Panc1 (cell line): ENCODE measurements around the gene VPS45. TPM values are rescaled to one million over a fixed set of nuclear protein-coding genes. Genes with fewer than 3 reads are reported as not detected.

Source experiments
- ATAC-seq: fragments of 200-7000 bp; cut with Tn5 transposase; 2 replicates; pipeline ENCODE4 v1.9.1; 2020; ENCODE audit warnings: mild to moderate bottlenecking, moderate library complexity
- BruUV-seq: library from RNA; stranded (reverse); fragments of 400-500 nt; replicated peaks from 2 replicates; lab custom pipeline; 2021; lab: Mats Ljungman, UMichigan
- CTCF ChIA-PET: fragments of 300-600 bp; sonication (Branson Sonifier 250); formaldehyde crosslinking; loops from one replicate; lab custom pipeline; 2022; ENCODE audit warnings: antibody characterized with exemption; lab: Charles Lee
- POLR2A ChIA-PET: fragments of 300-600 bp; sonication (Branson Sonifier 250); formaldehyde crosslinking; loops from one replicate; lab custom pipeline; 2022; ENCODE audit warnings: antibody characterized with exemption; lab: Charles Lee
- DNase-seq: peaks from one replicate; pipeline ENCODE4 v3.0.0-alpha.2; 2010; ENCODE audit warnings: low read depth, low spot score
- H3K27ac ChIP-seq: 2 replicates; pipeline ENCODE4 v1.5.1; 2011; ENCODE audit warnings: mild to moderate bottlenecking, low read length, inconsistent platforms
- H3K27me3 ChIP-seq: fragments of 200-500 bp; sonication (Bioruptor generic); 2 replicates; pipeline ENCODE4 v1.6.0; 2014; ENCODE audit warnings: low read length, inconsistent platforms; ENCODE audit not compliant: control insufficient read depth, insufficient read depth
- H3K36me3 ChIP-seq: fragments of 200-500 bp; sonication (Bioruptor generic); 2 replicates; pipeline ENCODE4 v1.5.1; 2014; ENCODE audit warnings: inconsistent platforms, mild to moderate bottlenecking, low read length, moderate library complexity; ENCODE audit not compliant: control insufficient read depth, insufficient read depth
- H3K4me1 ChIP-seq: 2 replicates; pipeline ENCODE4 v1.5.1; 2011; ENCODE audit warnings: inconsistent platforms, mild to moderate bottlenecking, low read length, moderate library complexity; ENCODE audit not compliant: control insufficient read depth, insufficient read depth
- H3K4me3 ChIP-seq, 2 experiments: 2 replicates each; pipeline ENCODE4 v1.5.1; 2011 to 2012; ENCODE audit warnings: low read depth in 2 of 2, low read length in 2 of 2, mild to moderate bottlenecking in 2 of 2, inconsistent platforms in 1 of 2, moderate library complexity in 1 of 2
- H3K9me3 ChIP-seq: fragments of 200-500 bp; sonication (Bioruptor generic); 2 replicates; pipeline ENCODE4 v1.5.1; 2014; ENCODE audit warnings: low read depth, mild to moderate bottlenecking, inconsistent platforms, low read length, moderate library complexity; ENCODE audit not compliant: control insufficient read depth, insufficient read depth
- CTCF ChIP-seq: fragments of 450-650 bp; IDR thresholded peaks from 2 replicates; pipeline ENCODE4 v1.5.1; 2017; ENCODE audit warnings: mild to moderate bottlenecking
- POLR2AphosphoS5 ChIP-seq: IDR thresholded peaks from 2 replicates; pipeline ENCODE4 v1.6.1; 2012; ENCODE audit warnings: mild to moderate bottlenecking, low read depth, low read length, moderate library complexity
- REST ChIP-seq, 2 experiments: IDR thresholded peaks; 2 replicates each; pipeline ENCODE4 v1.6.1; 2011 to 2012; ENCODE audit warnings: low read depth in 2 of 2, control low read depth in 1 of 2, low read length in 1 of 2, mild to moderate bottlenecking in 1 of 2, moderate library complexity in 1 of 2; ENCODE audit not compliant: insufficient read depth in 1 of 2
- SIN3A ChIP-seq: IDR thresholded peaks from 2 replicates; pipeline ENCODE4 v1.6.1; 2012; ENCODE audit warnings: low read depth, mild to moderate bottlenecking, low read length, moderate library complexity, borderline replicate concordance; ENCODE audit not compliant: insufficient read depth
- TCF7L2 ChIP-seq: IDR thresholded peaks from 2 replicates; pipeline ENCODE4 v1.6.1; 2011; ENCODE audit warnings: mild to moderate bottlenecking, low read depth, low read length, inconsistent platforms
- in situ Hi-C: cut with HindIII; loops from 2 replicates; pipeline ENCODE4 v1.10.0; 2016; ENCODE audit warnings: low sequenced_read_pairs, low pct_unique_long_range_greater_than_20kb
- intact Hi-C: fragments of 100-400 bp; cut with micrococcal nuclease; formaldehyde crosslinking; loops from one replicate; pipeline ENCODE4 v1.10.0; 2022; ENCODE audit not compliant: unreplicated experiment
- total RNA-seq: library from RNA; stranded (reverse); gene quantifications from one replicate; pipeline ENCODE4 v1.2.1, GENCODE V29; 2021; ENCODE audit not compliant: unreplicated experiment

VPS45 gene
- total RNA-seq, 1 experiment from 2014 or later = 24.9 TPM

DNA sequence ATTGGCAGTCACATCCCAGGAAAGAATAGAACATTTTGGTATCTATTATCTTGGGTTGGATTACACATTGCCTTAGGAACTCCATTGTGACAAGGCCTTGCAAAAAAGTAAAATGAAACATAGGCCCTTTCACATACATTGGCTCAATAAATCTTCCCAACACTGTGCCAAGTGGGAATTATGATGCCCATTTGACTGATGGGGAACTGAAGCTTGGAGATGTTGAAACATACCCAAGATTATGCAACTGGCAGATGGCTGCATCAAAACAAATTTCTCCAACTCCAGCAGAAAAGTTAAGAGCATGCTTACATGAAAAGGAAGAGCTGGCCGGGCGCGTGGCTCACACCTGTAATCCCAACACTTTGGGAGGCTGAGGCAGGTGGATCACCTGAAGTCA is 109.0 kb downstream of the VPS45 start:
- TF ChIP-seq REST (IDR thresholded peaks at IDR 0.05; ENCODE audit: insufficient read depth in 1 of 2, low read depth in 2 of 2, low read length in 1 of 2) = no peak
- no peak for TF ChIP-seq POLR2AphosphoS5
- no peak for TF ChIP-seq SIN3A
- no peak for TF ChIP-seq CTCF
- TF ChIP-seq TCF7L2 = no peak
- CTCF ChIA-PET = no interaction called here
- no peak for ATAC-seq
- POLR2A ChIA-PET = no interaction called here
- Histone ChIP-seq H3K36me3 (no peaks in the 10 kb centered on the region), H3K9me3 (no peaks in the 10 kb centered on the region), H3K27me3 (no peaks in the 10 kb centered on the region), H3K4me3 (no peak overlapping the region), H3K27ac (no peak overlapping the region), H3K4me1 (no peaks in the 10 kb centered on the region)
- DNase-seq = no peak
- intact Hi-C loops = no loop called here
- in situ Hi-C loops = no loop called here
- BruUV-seq = no TSS peak

DNA sequence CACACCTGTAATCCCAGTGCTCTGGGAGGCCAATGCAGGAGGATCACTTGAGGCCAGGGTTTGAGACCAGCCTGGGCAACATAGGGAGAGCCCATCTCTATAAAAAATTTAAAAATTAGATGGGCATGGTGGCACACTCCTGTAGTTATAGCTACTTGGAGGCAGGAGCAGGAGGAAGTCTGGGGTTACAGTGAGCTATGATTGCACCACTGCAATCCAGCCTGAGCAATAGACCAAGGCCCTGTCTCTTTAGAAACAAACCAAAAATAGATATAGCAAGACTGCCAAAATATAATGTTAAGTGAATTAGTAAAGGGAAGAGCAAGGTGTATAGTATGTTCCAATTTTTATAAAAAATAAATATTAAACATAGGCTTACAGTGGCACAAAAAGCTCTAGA is 111.0 kb downstream of the VPS45 start:
- ChIA-PET CTCF (interaction anchor here (0.5 to 0.6 kb wide), 2 partner anchors 12 to 38 kb away, joined by 4 to 6 read pairs; no protein-coding TSS in a partner anchor), POLR2A (no interaction called here)
- BruUV-seq = no TSS peak
- TF ChIP-seq SIN3A (no peak), CTCF (no peak), POLR2AphosphoS5 (no peak), REST (IDR thresholded peaks at IDR 0.05; ENCODE audit: insufficient read depth in 1 of 2, low read depth in 2 of 2, low read length in 1 of 2) (no peak), TCF7L2 (no peak)
- no peak overlapping the region for H3K27ac ChIP-seq
- H3K4me3 ChIP-seq = no peak overlapping the region
- no peaks in the 10 kb centered on the region for H3K36me3 ChIP-seq
- intact Hi-C loops (no loop called here), in situ Hi-C loops (no loop called here)
- DNase-seq = no peak
- no peaks in the 10 kb centered on the region for H3K9me3 ChIP-seq
- no peaks in the 10 kb centered on the region for H3K27me3 ChIP-seq
- no peaks in the 10 kb centered on the region for H3K4me1 ChIP-seq
- no peak for ATAC-seq
